ENCODE results near the gene ADAMTS10.

GRCh38 chr19:8612807-8613171, 2.3 kb upstream of the ADAMTS10 start:
- TF ChIP-seq ATF3 (IDR thresholded peaks at IDR 0.05; ENCODE audit: insufficient read depth, low read depth, low read length) (no peak), JUN (IDR thresholded peaks at IDR 0.05; ENCODE audit: low read depth, low read length) (no peak), POLR2AphosphoS5 (IDR thresholded peaks at IDR 0.05; ENCODE audit: low read depth, low read length) (no peak), CTCF (IDR thresholded peaks at IDR 0.05; ENCODE audit: control extremely low read depth in 1 of 3, insufficient read depth in 1 of 3, low read depth in 1 of 3, low read length in 3 of 3) (no peak), CREB1 (IDR thresholded peaks at IDR 0.05) (no peak), SUZ12 (IDR thresholded peaks at IDR 0.05; ENCODE audit: low read length) (no peak), SP2 (IDR thresholded peaks at IDR 0.05; ENCODE audit: low read length) (no peak), POLR2A (IDR thresholded peaks at IDR 0.05; ENCODE audit: control extremely low read depth in 1 of 2, low read depth in 2 of 2, low read length in 2 of 2) (no peak), POU5F1 (IDR thresholded peaks at IDR 0.05; ENCODE audit: low read depth, low read length) (no peak), TCF12 (IDR thresholded peaks at IDR 0.05; ENCODE audit: low read depth, low read length) (no peak), EZH2 (IDR thresholded peaks at IDR 0.05; ENCODE audit: low read depth, low read length, severe bottlenecking) (no peak), SIRT6 (IDR thresholded peaks at IDR 0.05; ENCODE audit: low read length) (no peak), YY1 (IDR thresholded peaks at IDR 0.05; ENCODE audit: low read depth, low read length) (no peak), TBP (IDR thresholded peaks at IDR 0.05; ENCODE audit: low read depth, low read length) (no peak)
